ENCODE results near the gene MAP1S. TPM values are rescaled to one million over a fixed set of nuclear protein-coding genes. Genes with fewer than 3 reads are reported as not detected.

Gene MAP1S
- polyA plus RNA-seq, 1 donor from 2014 or later: 5.8 TPM

DNA sequence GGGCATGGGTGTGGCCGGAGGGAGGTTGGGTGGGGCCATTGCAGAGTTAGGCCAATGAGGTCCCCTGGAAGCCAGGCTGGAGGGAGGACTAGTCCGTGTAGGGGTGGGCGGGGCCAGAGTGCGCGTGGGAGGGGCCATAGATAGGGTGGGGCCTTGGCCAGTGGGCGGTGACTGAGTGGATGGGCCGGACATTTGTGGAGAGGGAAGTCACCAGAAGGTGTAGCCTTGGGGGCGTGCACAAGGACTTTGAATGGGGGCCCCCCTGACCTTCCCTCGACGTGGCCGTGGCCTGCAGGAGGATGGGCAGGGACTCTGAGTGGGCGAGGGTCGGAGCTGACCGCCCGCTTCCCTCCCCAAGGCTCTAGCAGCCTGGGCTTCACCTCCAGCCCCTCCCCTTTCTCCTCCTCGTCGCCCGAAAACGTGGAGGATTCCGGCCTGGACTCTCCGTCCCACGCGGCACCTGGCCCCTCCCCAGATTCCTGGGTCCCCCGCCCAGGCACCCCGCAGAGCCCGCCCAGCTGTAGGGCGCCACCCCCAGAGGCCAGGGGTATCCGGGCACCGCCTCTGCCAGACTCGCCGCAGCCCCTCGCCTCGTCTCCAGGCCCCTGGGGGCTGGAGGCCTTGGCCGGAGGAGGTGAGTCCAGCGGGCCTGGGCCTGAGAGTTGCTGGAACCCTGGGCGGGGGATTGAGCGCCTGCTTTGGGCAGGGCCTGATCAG lies 59.1 kb downstream of the MAP1S start:
- H3K27ac ChIP-seq (ENCODE audit: low read length): no peak overlapping the region
- H3K79me2 ChIP-seq (replicated peaks; ENCODE audit: insufficient read depth, low read length): no peaks in the 10 kb centered on the region
- H3K27me3 ChIP-seq (ENCODE audit: insufficient read depth, low read depth, low read length): no peaks in the 10 kb centered on the region
- no peak overlapping the region for H3K4me3 ChIP-seq (ENCODE audit: low read length)
- H2AFZ ChIP-seq (ENCODE audit: low read depth, low read length): no peak overlapping the region
- no peaks in the 10 kb centered on the region for H3K9me3 ChIP-seq (ENCODE audit: low read length)
- TF ChIP-seq MXI1 (conservative IDR thresholded peaks at IDR 0.05; ENCODE audit: poor library complexity, severe bottlenecking): no peak
- no peak for TF ChIP-seq POLR2AphosphoS5 (IDR thresholded peaks at IDR 0.05)
- TF ChIP-seq EZH2 (IDR thresholded peaks at IDR 0.05; ENCODE audit: borderline replicate concordance, insufficient read depth, low read length, poor library complexity, severe bottlenecking): no peak
- TF ChIP-seq, protein P1, sequence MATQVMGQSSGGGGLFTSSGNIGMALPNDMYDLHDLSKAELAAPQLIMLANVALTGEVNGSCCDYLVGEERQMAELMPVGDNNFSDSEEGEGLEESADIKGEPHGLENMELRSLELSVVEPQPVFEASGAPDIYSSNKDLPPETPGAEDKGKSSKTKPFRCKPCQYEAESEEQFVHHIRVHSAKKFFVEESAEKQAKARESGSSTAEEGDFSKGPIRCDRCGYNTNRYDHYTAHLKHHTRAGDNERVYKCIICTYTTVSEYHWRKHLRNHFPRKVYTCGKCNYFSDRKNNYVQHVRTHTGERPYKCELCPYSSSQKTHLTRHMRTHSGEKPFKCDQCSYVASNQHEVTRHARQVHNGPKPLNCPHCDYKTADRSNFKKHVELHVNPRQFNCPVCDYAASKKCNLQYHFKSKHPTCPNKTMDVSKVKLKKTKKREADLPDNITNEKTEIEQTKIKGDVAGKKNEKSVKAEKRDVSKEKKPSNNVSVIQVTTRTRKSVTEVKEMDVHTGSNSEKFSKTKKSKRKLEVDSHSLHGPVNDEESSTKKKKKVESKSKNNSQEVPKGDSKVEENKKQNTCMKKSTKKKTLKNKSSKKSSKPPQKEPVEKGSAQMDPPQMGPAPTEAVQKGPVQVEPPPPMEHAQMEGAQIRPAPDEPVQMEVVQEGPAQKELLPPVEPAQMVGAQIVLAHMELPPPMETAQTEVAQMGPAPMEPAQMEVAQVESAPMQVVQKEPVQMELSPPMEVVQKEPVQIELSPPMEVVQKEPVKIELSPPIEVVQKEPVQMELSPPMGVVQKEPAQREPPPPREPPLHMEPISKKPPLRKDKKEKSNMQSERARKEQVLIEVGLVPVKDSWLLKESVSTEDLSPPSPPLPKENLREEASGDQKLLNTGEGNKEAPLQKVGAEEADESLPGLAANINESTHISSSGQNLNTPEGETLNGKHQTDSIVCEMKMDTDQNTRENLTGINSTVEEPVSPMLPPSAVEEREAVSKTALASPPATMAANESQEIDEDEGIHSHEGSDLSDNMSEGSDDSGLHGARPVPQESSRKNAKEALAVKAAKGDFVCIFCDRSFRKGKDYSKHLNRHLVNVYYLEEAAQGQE (IDR thresholded peaks at IDR 0.05; ENCODE audit: borderline replicate concordance): no peak
- TF ChIP-seq RAD21 (conservative IDR thresholded peaks at IDR 0.05): no peak
- TF ChIP-seq TAF1 (IDR thresholded peaks at IDR 0.05; ENCODE audit: low read depth): no peak
- TF ChIP-seq EP300 (conservative IDR thresholded peaks at IDR 0.05; ENCODE audit: poor library complexity, severe bottlenecking): no peak
- TF ChIP-seq SMC3 (conservative IDR thresholded peaks at IDR 0.05; ENCODE audit: poor library complexity): no peak
- TF ChIP-seq, protein P2, sequence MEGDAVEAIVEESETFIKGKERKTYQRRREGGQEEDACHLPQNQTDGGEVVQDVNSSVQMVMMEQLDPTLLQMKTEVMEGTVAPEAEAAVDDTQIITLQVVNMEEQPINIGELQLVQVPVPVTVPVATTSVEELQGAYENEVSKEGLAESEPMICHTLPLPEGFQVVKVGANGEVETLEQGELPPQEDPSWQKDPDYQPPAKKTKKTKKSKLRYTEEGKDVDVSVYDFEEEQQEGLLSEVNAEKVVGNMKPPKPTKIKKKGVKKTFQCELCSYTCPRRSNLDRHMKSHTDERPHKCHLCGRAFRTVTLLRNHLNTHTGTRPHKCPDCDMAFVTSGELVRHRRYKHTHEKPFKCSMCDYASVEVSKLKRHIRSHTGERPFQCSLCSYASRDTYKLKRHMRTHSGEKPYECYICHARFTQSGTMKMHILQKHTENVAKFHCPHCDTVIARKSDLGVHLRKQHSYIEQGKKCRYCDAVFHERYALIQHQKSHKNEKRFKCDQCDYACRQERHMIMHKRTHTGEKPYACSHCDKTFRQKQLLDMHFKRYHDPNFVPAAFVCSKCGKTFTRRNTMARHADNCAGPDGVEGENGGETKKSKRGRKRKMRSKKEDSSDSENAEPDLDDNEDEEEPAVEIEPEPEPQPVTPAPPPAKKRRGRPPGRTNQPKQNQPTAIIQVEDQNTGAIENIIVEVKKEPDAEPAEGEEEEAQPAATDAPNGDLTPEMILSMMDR (IDR thresholded peaks at IDR 0.05; ENCODE audit: poor library complexity, severe bottlenecking): no peak
- no peaks in the 10 kb centered on the region for H3K36me3 ChIP-seq (ENCODE audit: insufficient read depth, low read length)
- H3K9me2 ChIP-seq (ENCODE audit: insufficient read depth, low read length): no peaks in the 10 kb centered on the region
- no peak overlapping the region for H3K9ac ChIP-seq (ENCODE audit: low read length)
- no peaks in the 10 kb centered on the region for H4K20me1 ChIP-seq (ENCODE audit: insufficient read depth)
- H3F3A ChIP-seq (ENCODE audit: insufficient read depth, low read length, poor library complexity, severe bottlenecking): no peaks in the 10 kb centered on the region
- no peak overlapping the region for H3K4me2 ChIP-seq (ENCODE audit: low read length)

DNA sequence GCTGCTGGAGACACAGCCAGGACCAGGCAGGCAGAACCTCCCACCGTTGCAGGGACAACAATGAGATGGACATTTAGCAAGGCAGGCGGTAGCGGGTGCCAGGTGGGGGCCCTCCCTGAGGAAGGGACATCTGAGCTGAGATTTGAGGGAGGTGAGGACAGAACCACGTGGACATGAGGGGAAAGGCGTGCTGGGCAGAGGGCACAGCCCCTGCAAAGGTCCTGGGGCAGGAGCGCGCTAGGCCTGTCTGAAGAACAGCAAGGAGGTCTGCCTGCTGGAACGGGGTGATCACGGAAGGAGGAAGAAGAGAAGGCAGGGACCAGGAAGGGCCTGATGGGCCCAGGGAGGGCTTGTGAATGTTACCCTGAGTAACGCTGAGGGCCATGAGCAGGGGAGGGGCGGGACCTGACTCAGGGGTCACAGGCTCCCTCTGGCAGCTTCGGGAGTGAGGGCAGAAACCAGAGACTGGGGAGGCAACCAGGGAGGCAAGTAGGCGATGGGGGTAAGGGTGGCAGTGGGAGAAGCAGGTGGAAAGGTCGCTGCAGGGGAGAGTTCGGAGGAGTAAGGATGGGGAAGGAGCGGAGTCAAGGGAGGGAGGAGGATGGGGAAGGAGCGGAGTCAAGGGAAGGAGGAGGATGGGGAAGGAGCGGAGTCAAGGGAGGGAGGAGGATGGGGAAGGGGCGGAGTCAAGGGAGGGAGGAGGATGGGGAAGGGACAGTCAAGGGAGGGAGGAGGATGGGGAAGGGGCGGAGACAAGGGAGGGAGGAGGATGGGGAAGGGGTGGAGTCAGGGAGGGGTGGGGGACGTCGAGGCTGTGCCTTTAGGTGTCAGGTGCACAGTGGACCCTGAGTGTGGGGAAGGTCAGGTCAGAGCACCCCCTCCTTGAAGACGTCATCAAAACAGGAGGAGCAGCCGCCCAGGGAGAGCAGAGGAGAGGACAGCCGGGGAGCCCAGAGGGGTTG lies 60.0 kb downstream of the MAP1S start:
- H3K36me3 ChIP-seq (ENCODE audit: insufficient read depth, low read length): no peaks in the 10 kb centered on the region
- H3K9ac ChIP-seq (ENCODE audit: low read length): no peak overlapping the region
- H3K9me3 ChIP-seq (ENCODE audit: low read length): no peaks in the 10 kb centered on the region
- no peaks in the 10 kb centered on the region for H3K9me2 ChIP-seq (ENCODE audit: insufficient read depth, low read length)
- H2AFZ ChIP-seq (ENCODE audit: low read depth, low read length): no peak overlapping the region
- no peaks in the 10 kb centered on the region for H4K20me1 ChIP-seq (ENCODE audit: insufficient read depth)
- no peak overlapping the region for H3K4me2 ChIP-seq (ENCODE audit: low read length)
- H3K27ac ChIP-seq (ENCODE audit: low read length): no peak overlapping the region
- no peak overlapping the region for H3K4me3 ChIP-seq (ENCODE audit: low read length)
- H3F3A ChIP-seq (ENCODE audit: insufficient read depth, low read length, poor library complexity, severe bottlenecking): no peaks in the 10 kb centered on the region
- H3K79me2 ChIP-seq (replicated peaks; ENCODE audit: insufficient read depth, low read length): no peaks in the 10 kb centered on the region
- H3K27me3 ChIP-seq (ENCODE audit: insufficient read depth, low read depth, low read length): no peaks in the 10 kb centered on the region
- TF ChIP-seq RAD21 (conservative IDR thresholded peaks at IDR 0.05): no peak
- no peak for TF ChIP-seq EP300 (conservative IDR thresholded peaks at IDR 0.05; ENCODE audit: poor library complexity, severe bottlenecking)
- TF ChIP-seq, protein P1 (IDR thresholded peaks at IDR 0.05; ENCODE audit: borderline replicate concordance): no peak
- TF ChIP-seq EZH2 (IDR thresholded peaks at IDR 0.05; ENCODE audit: borderline replicate concordance, insufficient read depth, low read length, poor library complexity, severe bottlenecking): no peak
- no peak for TF ChIP-seq MXI1 (conservative IDR thresholded peaks at IDR 0.05; ENCODE audit: poor library complexity, severe bottlenecking)
- no peak for TF ChIP-seq TAF1 (IDR thresholded peaks at IDR 0.05; ENCODE audit: low read depth)
- TF ChIP-seq, protein P2 (IDR thresholded peaks at IDR 0.05; ENCODE audit: poor library complexity, severe bottlenecking): no peak
